ENCODE data around the gene KMT2B.

The KMT2B gene

GRCh38 chr19:35782589-35782988 is 64.8 kb downstream of the KMT2B start:
- no peak for DNase-seq

DNA sequence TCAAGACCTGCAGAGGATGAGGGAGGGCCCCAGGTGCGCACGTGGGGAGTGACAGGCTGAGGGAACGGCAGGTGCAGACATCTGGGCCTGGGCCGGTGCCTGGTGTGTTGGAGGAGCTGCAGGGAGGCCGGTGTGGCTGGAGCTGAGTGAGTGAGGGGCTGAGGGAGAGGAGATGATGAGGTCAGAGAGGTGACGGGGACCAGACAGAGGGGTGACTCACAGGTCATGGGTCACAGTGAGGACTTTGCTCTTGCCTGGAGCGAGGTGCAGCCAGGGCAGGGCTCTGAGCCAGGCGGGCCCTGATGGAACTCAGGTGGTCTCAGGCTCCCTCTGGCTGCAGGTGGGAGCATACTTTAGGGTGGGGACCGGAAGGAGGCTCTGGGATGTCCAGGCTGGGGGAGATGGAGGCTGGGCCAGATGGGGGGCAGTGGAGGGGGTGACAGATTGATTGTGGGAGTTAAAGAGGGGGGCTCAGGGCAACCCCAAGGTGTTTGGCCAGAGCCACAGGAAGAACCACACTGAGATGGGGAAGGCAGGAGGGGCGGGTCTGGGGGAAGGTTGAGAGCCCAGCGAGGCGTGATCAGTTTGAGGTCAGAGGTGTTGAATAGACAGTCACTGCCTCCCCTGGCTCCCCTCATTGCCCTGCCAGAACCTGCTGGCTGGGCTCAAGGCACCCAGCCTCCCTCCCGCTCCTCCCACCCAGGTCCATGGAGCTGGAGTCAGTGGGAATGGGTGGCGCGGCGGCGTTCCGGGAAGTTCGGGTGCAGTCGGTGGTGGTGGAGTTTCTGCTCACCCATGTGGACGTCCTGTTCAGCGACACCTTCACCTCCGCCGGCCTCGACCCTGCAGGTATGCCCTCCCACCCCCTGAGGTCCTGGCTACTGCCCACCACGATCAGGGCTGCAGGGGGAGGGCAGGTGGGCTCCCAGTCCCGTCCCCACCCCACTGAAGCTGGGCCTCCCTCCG is 65.9 kb downstream of the KMT2B start:
- no peak for DNase-seq

DNA sequence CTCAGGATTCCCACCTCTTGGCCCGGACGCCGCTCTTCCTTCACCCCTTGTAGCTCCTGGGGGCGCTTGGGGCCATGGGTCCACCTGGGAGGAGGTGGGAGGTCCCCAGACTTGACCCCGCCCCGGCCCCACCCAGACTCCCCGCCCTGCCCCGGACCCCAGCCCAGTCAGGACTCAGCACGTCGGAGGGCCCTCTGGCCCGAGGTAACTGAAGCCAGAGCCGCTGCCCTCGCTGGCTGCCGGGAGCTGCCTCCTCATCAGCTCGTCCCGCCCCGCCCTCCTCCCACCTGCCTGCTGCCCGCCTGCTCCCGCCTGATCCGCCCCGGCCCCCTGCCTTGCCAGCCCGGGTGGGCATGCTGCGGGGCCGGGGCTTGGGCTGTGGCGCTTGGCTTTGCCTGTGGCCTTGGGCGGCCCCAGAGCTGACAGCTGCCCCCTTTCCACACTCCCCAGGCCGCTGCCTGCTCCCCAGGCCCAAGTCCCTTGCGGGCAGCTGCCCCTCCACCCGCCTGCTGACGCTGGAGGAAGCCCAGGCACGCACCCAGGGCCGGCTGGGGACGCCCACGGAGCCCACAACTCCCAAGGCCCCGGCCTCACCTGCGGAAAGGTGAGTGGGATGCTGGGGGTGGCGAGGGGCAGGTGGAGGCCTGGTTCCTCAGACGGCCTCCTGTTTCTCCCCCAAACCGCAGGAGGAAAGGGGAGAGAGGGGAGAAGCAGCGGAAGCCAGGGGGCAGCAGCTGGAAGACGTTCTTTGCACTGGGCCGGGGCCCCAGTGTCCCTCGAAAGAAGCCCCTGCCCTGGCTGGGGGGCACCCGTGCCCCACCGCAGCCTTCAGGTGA is 66.9 kb downstream of the KMT2B start:
- DNase-seq, result no peak

GRCh38 chr19:35785339-35785627 is 67.5 kb downstream of the KMT2B start:
- DNase-seq, result no peak

DNA sequence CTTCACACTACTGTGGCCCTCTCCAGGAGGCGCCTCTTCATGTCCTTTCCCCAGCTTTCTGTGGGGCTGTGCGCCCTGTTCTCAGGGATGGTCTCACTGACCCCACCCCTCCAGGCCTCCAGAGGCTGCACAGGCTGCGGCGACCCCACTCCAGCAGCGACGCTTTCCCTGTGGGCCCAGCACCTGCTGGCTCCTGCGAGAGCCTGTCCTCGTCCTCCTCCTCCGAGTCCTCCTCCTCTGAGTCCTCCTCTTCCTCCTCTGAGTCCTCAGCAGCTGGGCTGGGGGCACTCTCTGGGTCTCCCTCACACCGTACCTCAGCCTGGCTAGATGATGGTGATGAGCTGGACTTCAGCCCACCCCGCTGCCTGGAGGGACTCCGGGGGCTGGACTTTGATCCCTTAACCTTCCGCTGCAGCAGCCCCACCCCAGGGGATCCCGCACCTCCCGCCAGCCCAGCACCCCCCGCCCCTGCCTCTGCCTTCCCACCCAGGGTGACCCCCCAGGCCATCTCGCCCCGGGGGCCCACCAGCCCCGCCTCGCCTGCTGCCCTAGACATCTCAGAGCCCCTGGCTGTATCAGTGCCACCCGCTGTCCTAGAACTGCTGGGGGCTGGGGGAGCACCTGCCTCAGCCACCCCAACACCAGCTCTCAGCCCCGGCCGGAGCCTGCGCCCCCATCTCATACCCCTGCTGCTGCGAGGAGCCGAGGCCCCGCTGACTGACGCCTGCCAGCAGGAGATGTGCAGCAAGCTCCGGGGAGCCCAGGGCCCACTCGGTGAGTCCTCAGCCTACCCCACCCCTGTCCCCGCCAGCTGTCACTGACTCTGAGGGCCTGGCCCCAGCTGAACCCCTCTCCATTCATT is 68.7 kb downstream of the KMT2B start:
- DNase-seq, result no peak

DNA sequence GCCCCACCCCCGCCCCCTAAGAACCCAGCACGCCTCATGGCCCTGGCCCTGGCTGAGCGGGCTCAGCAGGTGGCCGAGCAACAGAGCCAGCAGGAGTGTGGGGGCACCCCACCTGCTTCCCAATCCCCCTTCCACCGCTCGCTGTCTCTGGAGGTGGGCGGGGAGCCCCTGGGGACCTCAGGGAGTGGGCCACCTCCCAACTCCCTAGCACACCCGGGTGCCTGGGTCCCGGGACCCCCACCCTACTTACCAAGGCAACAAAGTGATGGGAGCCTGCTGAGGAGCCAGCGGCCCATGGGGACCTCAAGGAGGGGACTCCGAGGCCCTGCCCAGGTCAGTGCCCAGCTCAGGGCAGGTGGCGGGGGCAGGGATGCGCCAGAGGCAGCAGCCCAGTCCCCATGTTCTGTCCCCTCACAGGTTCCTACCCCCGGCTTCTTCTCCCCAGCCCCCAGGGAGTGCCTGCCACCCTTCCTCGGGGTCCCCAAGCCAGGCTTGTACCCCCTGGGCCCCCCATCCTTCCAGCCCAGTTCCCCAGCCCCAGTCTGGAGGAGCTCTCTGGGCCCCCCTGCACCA is 69.5 kb downstream of the KMT2B start:
- no peak for DNase-seq

All from KG1 (cell line).